HL-60/S4 treated with retinoic acid at 250 ng/mL for 4 days and 3 days (cell line): ENCODE results near the gene USP3.

Source experiments
- in situ Hi-C: fragments of 300-500 bp; cut with MboI; formaldehyde crosslinking; loops from 2 replicates; pipeline ENCODE4 v1.7.0; 2022; ENCODE audit warnings: low sequenced_read_pairs

USP3 gene, protein sequence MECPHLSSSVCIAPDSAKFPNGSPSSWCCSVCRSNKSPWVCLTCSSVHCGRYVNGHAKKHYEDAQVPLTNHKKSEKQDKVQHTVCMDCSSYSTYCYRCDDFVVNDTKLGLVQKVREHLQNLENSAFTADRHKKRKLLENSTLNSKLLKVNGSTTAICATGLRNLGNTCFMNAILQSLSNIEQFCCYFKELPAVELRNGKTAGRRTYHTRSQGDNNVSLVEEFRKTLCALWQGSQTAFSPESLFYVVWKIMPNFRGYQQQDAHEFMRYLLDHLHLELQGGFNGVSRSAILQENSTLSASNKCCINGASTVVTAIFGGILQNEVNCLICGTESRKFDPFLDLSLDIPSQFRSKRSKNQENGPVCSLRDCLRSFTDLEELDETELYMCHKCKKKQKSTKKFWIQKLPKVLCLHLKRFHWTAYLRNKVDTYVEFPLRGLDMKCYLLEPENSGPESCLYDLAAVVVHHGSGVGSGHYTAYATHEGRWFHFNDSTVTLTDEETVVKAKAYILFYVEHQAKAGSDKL

GRCh38 chr15:63504247-63504978, at the start of gene USP3:
TSS of gene USP3 (plus strand) at chr15:63504593. CDS start at chr15:63504740, 147 bp downstream.
- in situ Hi-C loops, result no loop called here

DNA sequence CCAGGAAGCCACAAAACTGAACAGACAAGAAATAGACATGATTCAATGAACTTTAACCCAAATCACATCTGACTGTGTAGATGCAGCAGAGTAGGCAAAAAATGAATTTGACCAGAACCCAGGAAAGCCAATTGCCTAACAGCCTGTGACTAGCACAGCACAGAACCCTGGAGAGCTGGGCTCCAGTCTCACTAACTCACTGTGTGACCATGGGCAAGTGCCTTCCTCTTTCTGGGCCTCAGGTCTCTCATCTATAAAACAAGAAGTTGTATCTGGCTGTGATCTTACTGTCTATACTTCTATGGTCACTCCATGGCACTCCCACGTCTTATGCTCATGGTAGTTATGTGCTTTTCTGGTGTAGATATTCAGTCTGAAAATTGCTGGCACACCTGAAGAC, 48.1 kb upstream of the USP3 start:
- in situ Hi-C loops, result loop anchor here (25.0 kb wide), 1 partner anchor 606 kb away; no protein-coding TSS in a partner anchor

- in situ Hi-C loops, result loop anchor here (25.0 kb wide), 1 partner anchor 605 kb away; no protein-coding TSS in a partner anchor
Observed at GRCh38 chr15:63457379-63457778, 47.0 kb upstream of the USP3 start.

DNA sequence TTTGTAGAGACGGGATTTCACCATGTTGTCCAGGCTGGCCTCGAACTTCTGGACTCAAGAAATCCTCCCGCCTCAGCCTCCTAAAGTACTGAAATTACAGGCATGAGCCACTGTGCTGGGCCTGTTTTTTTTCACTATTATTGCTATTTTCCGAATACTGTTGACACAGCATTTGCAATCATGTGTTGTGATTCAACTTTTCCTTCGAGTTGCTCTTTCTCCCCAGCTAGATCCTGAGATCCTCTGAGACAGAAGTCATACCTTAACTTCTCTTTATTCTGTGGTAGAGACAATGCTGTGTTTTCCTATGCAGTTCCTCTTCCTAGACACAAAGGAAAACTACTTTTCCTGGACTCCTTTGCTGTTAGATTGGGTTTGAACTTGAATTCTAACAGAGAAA, 46.4 kb upstream of the USP3 start:
- in situ Hi-C loops, result loop anchor here (25.0 kb wide), 1 partner anchor 604 kb away; no protein-coding TSS in a partner anchor

- in situ Hi-C loops, result loop anchor here (25.0 kb wide), 1 partner anchor 603 kb away; no protein-coding TSS in a partner anchor
Observed at GRCh38 chr15:63458794-63459395, 45.5 kb upstream of the USP3 start.

DNA sequence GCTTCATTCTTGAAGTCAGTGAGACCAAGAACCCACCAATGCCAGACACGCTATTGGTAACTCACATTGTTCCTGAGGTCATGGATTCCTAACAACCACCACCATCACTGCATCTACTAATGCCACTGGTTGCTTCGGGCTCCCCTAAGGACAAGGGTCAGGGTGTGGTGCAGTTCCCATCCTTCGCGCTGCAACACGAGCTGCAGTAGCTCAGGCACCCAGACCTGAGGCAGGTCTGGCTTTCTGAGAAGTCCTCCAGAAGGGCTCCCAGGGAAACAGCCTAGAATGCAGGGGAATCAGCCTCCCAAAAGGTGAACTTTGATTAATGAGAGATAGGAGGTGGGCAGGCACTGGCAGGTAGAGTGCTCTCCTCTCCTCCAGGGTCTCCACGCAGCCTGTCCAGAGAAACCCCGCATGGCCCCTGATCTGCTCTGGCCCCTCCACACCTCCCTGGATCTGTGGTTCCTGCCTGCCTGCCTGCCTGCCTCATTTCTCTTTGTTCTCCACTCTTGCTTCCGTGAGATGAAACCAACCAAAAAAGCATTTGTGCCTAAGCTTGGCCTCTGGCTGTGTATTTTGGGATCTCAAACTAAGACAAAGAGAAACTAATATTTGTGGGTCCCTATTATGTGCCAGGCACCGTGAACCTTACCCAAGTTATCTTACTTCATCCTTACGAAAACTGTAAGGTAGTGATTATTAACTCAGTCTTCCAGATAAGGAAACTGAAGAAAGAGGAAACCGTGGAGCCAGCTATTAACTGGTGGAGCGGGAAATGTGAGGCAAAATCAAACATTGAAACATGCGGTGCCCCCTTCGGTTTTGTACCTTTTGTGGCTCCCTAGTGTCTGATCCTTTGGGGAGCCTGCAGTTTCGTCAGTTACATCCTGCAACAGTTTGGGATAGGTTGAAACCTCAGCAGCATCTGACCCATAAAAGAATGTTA, 43.9 kb upstream of the USP3 start:
- in situ Hi-C loops, result loop anchor here (25.0 kb wide), 1 partner anchor 602 kb away; no protein-coding TSS in a partner anchor

DNA sequence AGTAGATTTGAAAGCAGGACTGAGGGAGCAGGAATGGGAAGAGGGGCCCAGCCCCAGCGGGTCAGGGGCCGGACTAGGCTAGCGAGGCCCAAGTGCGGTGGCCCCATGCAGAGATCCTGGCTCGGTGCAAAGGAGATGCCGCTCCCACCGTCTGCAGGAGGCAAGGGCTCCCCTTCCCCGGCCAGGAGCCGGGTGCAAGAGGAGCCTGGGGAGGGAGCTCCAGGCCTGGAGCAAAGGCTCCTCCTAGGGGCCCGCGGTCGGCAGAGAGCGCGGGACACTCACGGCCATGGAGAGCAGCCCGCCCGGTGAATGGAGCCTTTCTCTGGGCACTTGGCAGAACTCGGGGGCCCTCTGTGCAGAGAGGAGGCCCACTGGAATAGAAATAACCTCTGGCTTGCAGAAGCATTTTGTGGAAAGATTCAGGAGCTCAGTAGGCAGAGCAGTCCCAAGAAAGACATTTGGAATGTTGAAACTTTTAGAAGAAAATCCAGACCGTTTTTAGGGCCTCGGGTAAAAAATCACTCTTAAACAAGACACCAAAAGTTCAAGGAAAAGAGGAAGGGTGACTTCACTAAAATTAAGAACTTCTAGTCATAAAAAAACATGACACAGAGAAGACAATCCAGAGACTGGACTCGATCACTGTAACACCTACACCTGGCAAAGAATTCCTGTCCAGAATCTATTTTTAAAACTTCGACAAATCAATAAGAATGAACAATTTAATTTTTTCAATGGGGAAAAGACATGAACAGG, 43.0 kb upstream of the USP3 start:
- in situ Hi-C loops, result loop anchor here (25.0 kb wide), 1 partner anchor 601 kb away; no protein-coding TSS in a partner anchor

- in situ Hi-C loops, result loop anchor here (25.0 kb wide), 1 partner anchor 600 kb away; no protein-coding TSS in a partner anchor
Observed at GRCh38 chr15:63462088-63462487, 42.3 kb upstream of the USP3 start.

DNA sequence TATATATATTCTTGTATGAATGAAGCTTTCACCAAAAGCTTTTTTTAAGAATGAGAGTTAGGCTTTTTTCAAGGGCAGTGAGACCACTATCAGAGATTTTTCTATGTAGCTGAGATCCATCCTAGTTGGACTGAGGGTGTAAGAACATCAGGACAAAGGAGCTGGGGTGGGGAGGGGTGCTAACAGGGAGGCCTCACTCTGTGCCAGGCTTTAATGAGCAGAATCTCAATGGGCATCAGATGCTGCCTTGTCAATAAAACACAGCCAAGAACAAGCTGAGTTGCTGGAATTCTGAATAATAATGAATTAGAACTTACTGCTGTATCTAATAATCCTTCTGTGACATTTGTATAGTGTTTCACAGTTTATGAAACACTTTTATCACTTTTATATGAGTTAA, 41.4 kb upstream of the USP3 start:
- in situ Hi-C loops, result loop anchor here (25.0 kb wide), 1 partner anchor 599 kb away; no protein-coding TSS in a partner anchor

GRCh38 chr15:63463793-63464192, 40.6 kb upstream of the USP3 start:
- in situ Hi-C loops, result loop anchor here (25.0 kb wide), 1 partner anchor 599 kb away; no protein-coding TSS in a partner anchor

- in situ Hi-C loops, result loop anchor here (25.0 kb wide), 1 partner anchor 597 kb away; no protein-coding TSS in a partner anchor
Observed at GRCh38 chr15:63465104-63465503, 39.3 kb upstream of the USP3 start.

- in situ Hi-C loops, result loop anchor here (25.0 kb wide), 1 partner anchor 596 kb away; no protein-coding TSS in a partner anchor
Observed at GRCh38 chr15:63466378-63467192, 37.8 kb upstream of the USP3 start.

DNA sequence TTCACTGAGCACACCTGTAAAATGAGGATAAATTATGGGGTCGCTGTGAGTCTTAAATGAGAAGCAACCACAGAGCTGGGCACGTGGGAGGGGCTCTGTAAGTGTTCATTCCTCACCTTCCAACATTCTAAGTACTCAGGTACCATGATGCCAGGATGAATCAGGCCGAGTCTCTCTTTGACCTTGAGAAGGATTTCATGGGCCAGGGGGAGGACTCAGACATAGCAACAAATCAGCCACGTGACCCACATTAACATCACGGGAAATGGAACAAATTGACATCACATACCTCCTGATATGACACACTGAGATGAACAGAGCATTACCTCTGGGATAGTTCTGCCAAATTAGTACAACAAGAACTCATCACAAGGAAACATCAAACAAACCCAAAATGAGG, 35.2 kb upstream of the USP3 start:
- in situ Hi-C loops, result loop anchor here (25.0 kb wide), 1 partner anchor 593 kb away; no protein-coding TSS in a partner anchor

DNA sequence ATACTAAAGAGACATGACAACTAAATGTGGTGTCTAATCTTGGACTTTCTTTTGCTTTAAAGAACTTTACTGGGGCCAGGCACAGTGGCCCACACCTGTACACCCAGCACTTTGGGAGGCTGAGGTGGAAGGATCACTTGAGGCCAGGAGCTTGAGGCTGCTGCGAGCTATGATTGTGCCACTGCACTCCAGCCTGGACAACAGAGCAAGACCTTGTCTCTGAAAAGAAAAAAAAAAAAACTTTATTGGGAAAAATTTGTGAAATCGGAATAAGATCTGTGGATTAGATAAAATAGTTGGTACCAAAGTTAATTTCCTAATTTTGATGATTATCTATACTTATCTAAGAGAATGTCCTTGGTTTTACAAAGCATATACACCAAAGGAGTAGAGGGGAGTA, 34.4 kb upstream of the USP3 start:
- in situ Hi-C loops, result loop anchor here (25.0 kb wide), 1 partner anchor 592 kb away; no protein-coding TSS in a partner anchor

DNA sequence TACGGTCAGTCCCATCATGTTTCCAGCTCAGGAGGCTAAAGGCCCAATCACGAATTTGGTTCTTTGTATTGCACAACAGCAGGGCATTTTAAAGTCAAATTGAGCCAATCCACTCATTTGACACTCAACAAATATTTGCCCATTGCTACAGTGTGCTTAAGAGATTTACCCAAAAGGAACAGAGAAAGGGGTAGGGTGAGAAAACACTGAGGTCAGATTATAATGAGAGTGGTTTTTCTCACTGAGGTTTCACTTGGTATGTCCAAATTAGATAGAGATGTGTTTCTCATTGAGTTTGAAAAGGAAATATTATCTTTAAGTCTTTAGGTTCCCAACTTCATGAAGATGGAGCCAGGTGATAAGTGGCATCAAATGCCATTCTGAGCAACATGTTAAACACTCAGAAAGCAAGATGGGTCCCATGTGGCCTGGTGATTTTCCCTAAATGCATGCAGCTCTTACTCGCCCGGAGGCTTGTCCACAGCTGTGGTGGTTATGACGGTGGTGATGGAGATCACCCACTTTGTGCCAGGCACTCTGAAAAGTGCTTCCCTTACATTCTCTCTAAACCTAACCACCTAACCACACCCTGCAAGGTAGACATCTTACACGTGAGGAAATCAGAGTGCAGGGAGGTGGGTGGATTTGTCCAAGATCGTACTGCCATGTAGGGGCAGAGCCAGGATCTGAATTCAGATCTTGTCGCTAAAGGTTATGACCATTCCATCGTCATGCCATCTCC, 31.2 kb upstream of the USP3 start:
- in situ Hi-C loops, result loop anchor here (25.0 kb wide), 1 partner anchor 589 kb away; no protein-coding TSS in a partner anchor

GRCh38 chr15:63473749-63473998, 30.7 kb upstream of the USP3 start:
- in situ Hi-C loops, result loop anchor here (25.0 kb wide), 1 partner anchor 589 kb away; no protein-coding TSS in a partner anchor
